Endothelial cell of umbilical vein (primary cell): ENCODE data around the gene TEKT5. TPM values are rescaled to one million over a fixed set of nuclear protein-coding genes. Genes with fewer than 3 reads are reported as not detected.

Experiments used
- BruUV-seq: library from RNA; stranded (reverse); fragments of 400-500 nt; replicated peaks from 2 replicates; lab custom pipeline; 2021; lab: Mats Ljungman, UMichigan
- CTCF ChIA-PET: fragments of 300-600, 350-600 bp; sonication (Branson Sonifier 250); formaldehyde crosslinking; loops from one replicate; lab custom pipeline; 2021; ENCODE audit warnings: antibody characterized with exemption, inconsistent platforms; lab: Charles Lee
- POLR2A ChIA-PET: fragments of 300-600, 350-600 bp; sonication (Branson Sonifier 250); formaldehyde crosslinking; loops from one replicate; lab custom pipeline; 2021; ENCODE audit warnings: antibody characterized with exemption, inconsistent platforms; lab: Charles Lee
- DNase-seq: peaks from one replicate; pipeline ENCODE4 v3.0.0-alpha.2; 2011; ENCODE audit warnings: low read depth, low spot score
- FAIRE-seq: peaks from 2 replicates; lab custom pipeline; 2011; peaks lifted over from hg19 to GRCh38; lab: Jason Lieb, UNC
- H2AFZ ChIP-seq: 2 replicates; pipeline ENCODE4 v1.6.0; 2012; ENCODE audit warnings: low read depth, low read length, control low read depth, inconsistent platforms
- H3K27ac ChIP-seq: 2 replicates; pipeline ENCODE4 v1.5.1; 2011; ENCODE audit warnings: low read depth, mild to moderate bottlenecking, control low read depth, low read length, moderate library complexity; ENCODE audit not compliant: insufficient read depth
- H3K27me3 ChIP-seq, 2 experiments: 2 replicates each; pipeline versions ENCODE4 v1.6.0 to v1.6.1; 2011; ENCODE audit warnings: low read length in 2 of 2, mixed read lengths in 1 of 2; ENCODE audit not compliant: control insufficient read depth in 2 of 2, insufficient read depth in 2 of 2
- H3K36me3 ChIP-seq, 2 experiments: 2 replicates in 1 of 2; 3 replicates in 1 of 2; pipeline ENCODE4 v1.5.1; 2011; ENCODE audit warnings: low read length in 2 of 2, mild to moderate bottlenecking in 1 of 2, moderate library complexity in 1 of 2; ENCODE audit not compliant: control insufficient read depth in 2 of 2, insufficient read depth in 2 of 2; ENCODE audit errors: extremely low read depth in 1 of 2
- H3K4me1 ChIP-seq: 3 replicates; pipeline ENCODE4 v1.5.1; 2011; ENCODE audit warnings: mild to moderate bottlenecking, low read length; ENCODE audit not compliant: control insufficient read depth, insufficient read depth; ENCODE audit errors: extremely low read depth
- H3K4me2 ChIP-seq: 2 replicates; pipeline ENCODE4 v1.6.1; 2011; ENCODE audit warnings: low read length, control low read depth, mixed read lengths; ENCODE audit not compliant: insufficient read depth
- H3K4me3 ChIP-seq, 3 experiments: fragments of 200-600 bp in 1 of 3; sonication (generic), shearing (Covaris generic) in 1 of 3; replicated peaks in 1 of 3; 2 replicates each; pipeline ENCODE4 v1.5.1; 2011 to 2016; ENCODE audit warnings: control low read depth in 3 of 3, low read length in 3 of 3, mild to moderate bottlenecking in 2 of 3, inconsistent platforms in 1 of 3, low read depth in 1 of 3, moderate library complexity in 1 of 3; ENCODE audit not compliant: insufficient read depth in 1 of 3
- H3K79me2 ChIP-seq: 2 replicates; pipeline ENCODE4 v1.6.0; 2012; ENCODE audit warnings: low read length, inconsistent platforms; ENCODE audit not compliant: control insufficient read depth, insufficient read depth
- H3K9ac ChIP-seq: replicated peaks from 2 replicates; pipeline ENCODE3; 2011; ENCODE audit warnings: low read length, control low read depth; ENCODE audit not compliant: insufficient read depth; ENCODE audit errors: extremely low read depth
- H3K9me1 ChIP-seq: replicated peaks from 3 replicates; pipeline ENCODE4 v1.6.0; 2011; ENCODE audit warnings: mild to moderate bottlenecking, low read length; ENCODE audit not compliant: control insufficient read depth, insufficient read depth; ENCODE audit errors: extremely low read depth
- H3K9me3 ChIP-seq: replicated peaks from 2 replicates; pipeline ENCODE4 v1.5.1; 2012; ENCODE audit warnings: low read length, inconsistent platforms; ENCODE audit not compliant: control insufficient read depth, insufficient read depth
- H4K20me1 ChIP-seq: replicated peaks from 2 replicates; pipeline ENCODE3; 2011; ENCODE audit warnings: mild to moderate bottlenecking, low read length; ENCODE audit not compliant: control insufficient read depth, insufficient read depth; ENCODE audit errors: extremely low read depth
- FOS ChIP-seq: IDR thresholded peaks from 2 replicates; pipeline ENCODE4 v1.6.1; 2011; ENCODE audit warnings: mild to moderate bottlenecking, low read length, moderate library complexity, borderline replicate concordance; ENCODE audit not compliant: insufficient read depth
- GATA2 ChIP-seq: IDR thresholded peaks from 2 replicates; pipeline ENCODE4 v1.7.0; 2011; ENCODE audit warnings: low read depth, mild to moderate bottlenecking, moderate library complexity, mixed read lengths, low read length; ENCODE audit not compliant: insufficient read length, insufficient read depth
- JUN ChIP-seq: IDR thresholded peaks from 2 replicates; pipeline ENCODE4 v1.6.1; 2011; ENCODE audit warnings: borderline replicate concordance, low read depth; ENCODE audit not compliant: insufficient read length, insufficient read depth
- MAX ChIP-seq: IDR thresholded peaks from 2 replicates; pipeline ENCODE4 v1.6.1; 2011; ENCODE audit not compliant: insufficient read depth, insufficient read length
- MYC ChIP-seq: IDR thresholded peaks from one replicate; pipeline ENCODE4 v1.6.1; 2011; ENCODE audit warnings: mild to moderate bottlenecking, low read depth, low read length
- POLR2AphosphoS5 ChIP-seq: IDR thresholded peaks from 2 replicates; pipeline ENCODE4 v1.6.1; 2012; ENCODE audit warnings: low read depth, mild to moderate bottlenecking, control low read depth, low read length, moderate library complexity; ENCODE audit not compliant: insufficient read depth
- dilution Hi-C: fragments of 300-500 bp; cut with MboI; formaldehyde crosslinking; loops from one replicate; pipeline ENCODE4 v1.15.0; 2019; ENCODE audit warnings: low sequenced_read_pairs; ENCODE audit not compliant: extremely low pct_ligation_motif_present
- intact Hi-C: fragments of 100-400 bp; cut with micrococcal nuclease; formaldehyde crosslinking; loops from one replicate; pipeline ENCODE4 v1.10.0; 2022
- polyA plus RNA-seq, 4 experiments: library from polyadenylated mRNA; depleted of rRNA in 3 of 4; stranded (reverse) in 3 of 4; unstranded in 1 of 4; fragments of >200 nt; gene quantifications; 2 replicates each; pipeline versions ENCODE4 v1.2.1 to v1.2.3, GENCODE V29; 2011 to 2012; ENCODE audit warnings: missing spikeins in 1 of 4
- total RNA-seq: library from RNA; stranded (reverse); gene quantifications from 2 replicates; pipeline ENCODE4 v1.2.3, GENCODE V29; 2021
- TF ChIP-seq, protein P1 (sequence below), 2 donors: IDR thresholded peaks; 1 replicate in 1 of 2; 2 replicates in 1 of 2; pipeline ENCODE4 v1.5.1; 2011; ENCODE audit warnings: low read length in 2 of 2, mild to moderate bottlenecking in 2 of 2, moderate library complexity in 2 of 2, control low read depth in 1 of 2, inconsistent platforms in 1 of 2, low read depth in 1 of 2; ENCODE audit not compliant: insufficient read depth in 1 of 2; ENCODE audit errors: extremely low read depth in 1 of 2

The TEKT5 gene
- total and polyA plus RNA-seq, 2 donors (not counting 3 experiments of a cell fraction or from before 2014, with no cell fraction given), result not detected

- Histone ChIP-seq H3K79me2 (no peaks in the 10 kb centered on the region), H3K4me2 (no peak overlapping the region), H3K27ac (no peak overlapping the region), H3K9me1 (no peaks in the 10 kb centered on the region), H3K36me3 (no peaks in the 10 kb centered on the region), H3K27me3 (no peaks in the 10 kb centered on the region), H3K9ac (no peak overlapping the region), H3K4me3 (no peak overlapping the region), H2AFZ (no peak overlapping the region), H3K9me3 (no peaks in the 10 kb centered on the region), H4K20me1 (no peaks in the 10 kb centered on the region), H3K4me1 (no peaks in the 10 kb centered on the region)
- BruUV-seq, result no TSS peak
- dilution Hi-C loops (no loop called here), intact Hi-C loops (no loop called here)
- TF ChIP-seq POLR2AphosphoS5 (no peak), FOS (no peak), JUN (no peak), GATA2 (no peak), MAX (no peak), MYC (no peak)
- TF ChIP-seq, protein P1, sequence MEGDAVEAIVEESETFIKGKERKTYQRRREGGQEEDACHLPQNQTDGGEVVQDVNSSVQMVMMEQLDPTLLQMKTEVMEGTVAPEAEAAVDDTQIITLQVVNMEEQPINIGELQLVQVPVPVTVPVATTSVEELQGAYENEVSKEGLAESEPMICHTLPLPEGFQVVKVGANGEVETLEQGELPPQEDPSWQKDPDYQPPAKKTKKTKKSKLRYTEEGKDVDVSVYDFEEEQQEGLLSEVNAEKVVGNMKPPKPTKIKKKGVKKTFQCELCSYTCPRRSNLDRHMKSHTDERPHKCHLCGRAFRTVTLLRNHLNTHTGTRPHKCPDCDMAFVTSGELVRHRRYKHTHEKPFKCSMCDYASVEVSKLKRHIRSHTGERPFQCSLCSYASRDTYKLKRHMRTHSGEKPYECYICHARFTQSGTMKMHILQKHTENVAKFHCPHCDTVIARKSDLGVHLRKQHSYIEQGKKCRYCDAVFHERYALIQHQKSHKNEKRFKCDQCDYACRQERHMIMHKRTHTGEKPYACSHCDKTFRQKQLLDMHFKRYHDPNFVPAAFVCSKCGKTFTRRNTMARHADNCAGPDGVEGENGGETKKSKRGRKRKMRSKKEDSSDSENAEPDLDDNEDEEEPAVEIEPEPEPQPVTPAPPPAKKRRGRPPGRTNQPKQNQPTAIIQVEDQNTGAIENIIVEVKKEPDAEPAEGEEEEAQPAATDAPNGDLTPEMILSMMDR (IDR thresholded peaks at IDR 0.05; ENCODE audit: extremely low read depth in 1 of 2, insufficient read depth in 1 of 2, low read depth in 1 of 2, low read length in 2 of 2), result no peak
- no peak for DNase-seq
- POLR2A ChIA-PET, result no interaction called here
- no peak for FAIRE-seq
- CTCF ChIA-PET, result interaction anchor here (1.5 kb wide), 1 partner anchor 42 kb away, joined by 3 read pairs; no protein-coding TSS in a partner anchor
Observed at GRCh38 chr16:10640934-10641333, 53.8 kb downstream of the TEKT5 start.
